SK-N-MC (cell line): ENCODE results near the gene MAP6.

ENCODE experiments used
- EZH2 ChIP-seq: fragments of 200-600 bp; sonication (generic); IDR thresholded peaks from one replicate; pipeline ENCODE4 v1.6.1; 2017; ENCODE audit warnings: antibody characterized with exemption
- POLR2AphosphoS5 ChIP-seq: IDR thresholded peaks from 2 replicates; pipeline ENCODE4 v1.6.1; 2012; ENCODE audit warnings: mild to moderate bottlenecking, low read depth, low read length, borderline replicate concordance

DNA sequence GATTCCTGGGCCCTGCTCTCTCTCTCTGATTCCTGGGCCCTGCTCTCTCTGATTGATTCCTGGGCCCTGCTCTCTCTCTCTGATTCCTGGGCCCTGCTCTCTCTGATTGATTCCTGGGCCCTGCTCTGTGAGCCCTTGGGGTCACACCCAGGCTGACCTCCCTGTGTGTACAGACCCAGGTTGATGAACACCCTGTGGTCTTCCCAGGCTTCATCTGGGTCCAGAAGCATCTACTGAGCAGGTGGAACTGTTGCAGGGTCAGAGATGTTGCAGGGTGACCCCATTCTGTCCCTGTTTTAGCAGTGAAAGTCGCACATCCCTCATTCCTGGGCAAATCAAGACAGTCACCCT is 126.8 kb downstream of the MAP6 start:
- TF ChIP-seq POLR2AphosphoS5 (no peak), EZH2 (no peak)
